DND-41 (cell line): ENCODE data around the gene ANKRD12.

Experiments used
- CTCF ChIP-seq: IDR thresholded peaks from 2 replicates; pipeline ENCODE4 v1.5.1; 2012; ENCODE audit warnings: borderline replicate concordance, low read length, moderate library complexity, mild to moderate bottlenecking; ENCODE audit not compliant: poor library complexity, severe bottlenecking; ENCODE audit errors: extremely low read depth
- EZH2 ChIP-seq: IDR thresholded peaks from 3 replicates; pipeline ENCODE4 v1.6.1; 2012; ENCODE audit warnings: borderline replicate concordance, low read depth, mild to moderate bottlenecking, moderate library complexity, low read length, inconsistent platforms; ENCODE audit not compliant: severe bottlenecking

GRCh38 chr18:9115984-9116383 lies 20.6 kb upstream of the ANKRD12 start:
- TF ChIP-seq CTCF, result no peak
- no peak for TF ChIP-seq EZH2
